T-cell (primary cell): Measurements from ENCODE around the gene CRTC2. TPM values are rescaled to one million over a fixed set of nuclear protein-coding genes. Genes with fewer than 3 reads are reported as not detected.

Experiments
- ATAC-seq, 4 experiments: fragments of 200-7000 bp in 3 of 4; fragments of 150-1000 bp in 1 of 4; cut with Tn5 transposase; replicated peaks in 1 of 4; 1 replicate in 3 of 4; 2 replicates in 1 of 4; pipeline ENCODE4 v1.10.0; 2021; ENCODE audit warnings: moderate library complexity in 3 of 4, mild to moderate bottlenecking in 2 of 4, moderate number of reproducible peaks in 1 of 4
- CTCF ChIA-PET, 2 donors: fragments of 300-600 bp; sonication (Branson Sonifier 250); formaldehyde crosslinking; loops; one replicate each; lab custom pipeline; 2022; ENCODE audit warnings: antibody characterized with exemption in 2 of 2; lab: Charles Lee
- POLR2A ChIA-PET, 2 donors: fragments of 300-600 bp; sonication (Branson Sonifier 250); formaldehyde crosslinking; loops; one replicate each; lab custom pipeline; 2022; ENCODE audit warnings: antibody characterized with exemption in 2 of 2; lab: Charles Lee
- DNase-seq, 35 experiments: peaks; one replicate each; pipeline versions ENCODE4 v3.0.0 to v3.0.0-alpha.2; 2013 to 2023
- H3K27ac ChIP-seq: one replicate; pipeline ENCODE4 v1.5.1; 2013; ENCODE audit warnings: low read length
- H3K27me3 ChIP-seq, 2 experiments: replicated peaks in 1 of 2; 1 replicate in 1 of 2; 2 replicates in 1 of 2; pipeline versions ENCODE4 v1.6.1 to v1.7.0; 2013; ENCODE audit warnings: low read length in 1 of 2, mixed read lengths in 1 of 2; ENCODE audit not compliant: control insufficient read depth in 2 of 2, insufficient read depth in 2 of 2; ENCODE audit errors: extremely low read depth in 1 of 2
- H3K36me3 ChIP-seq, 2 donors: 1 replicate in 1 of 2; 2 replicates in 1 of 2; pipeline versions ENCODE4 v1.6.1 to v1.7.0; 2013; ENCODE audit warnings: low read length in 1 of 2; ENCODE audit not compliant: control insufficient read depth in 2 of 2, insufficient read depth in 1 of 2; ENCODE audit errors: extremely low read depth in 1 of 2
- H3K4me1 ChIP-seq, 2 experiments: 1 replicate in 1 of 2; 2 replicates in 1 of 2; pipeline versions ENCODE4 v1.6.1 to v1.7.0; 2013; ENCODE audit warnings: low read length in 2 of 2, mixed read lengths in 1 of 2; ENCODE audit not compliant: insufficient read depth in 2 of 2, control insufficient read depth in 1 of 2; ENCODE audit errors: extremely low read depth in 1 of 2
- H3K4me3 ChIP-seq, 2 donors: 1 replicate in 1 of 2; 2 replicates in 1 of 2; pipeline versions ENCODE4 v1.5.1 to v1.7.0; 2013; ENCODE audit warnings: mild to moderate bottlenecking in 2 of 2, low read length in 1 of 2, moderate library complexity in 1 of 2; ENCODE audit not compliant: control insufficient read depth in 1 of 2; ENCODE audit errors: extremely low read depth in 1 of 2
- H3K9me3 ChIP-seq: 2 replicates; pipeline ENCODE4 v1.7.0; 2013
- H3K27ac Mint-ChIP-seq, 2 donors: one replicate each; pipeline ENCODE4 v1.8.0; 2020 to 2021; ENCODE audit warnings: mild to moderate bottlenecking in 2 of 2, mixed read lengths in 2 of 2
- H3K27me3 Mint-ChIP-seq, 2 donors: one replicate each; pipeline ENCODE4 v1.8.0; 2021 to 2022; ENCODE audit warnings: mixed read lengths in 2 of 2
- H3K36me3 Mint-ChIP-seq: one replicate; pipeline ENCODE4 v1.8.0; 2021; ENCODE audit warnings: mixed read lengths
- H3K4me1 Mint-ChIP-seq, 3 donors: one replicate each; pipeline ENCODE4 v1.8.0; 2020 to 2022; ENCODE audit warnings: mixed read lengths in 3 of 3, mild to moderate bottlenecking in 1 of 3
- H3K4me3 Mint-ChIP-seq, 3 donors: one replicate each; pipeline ENCODE4 v1.8.0; 2020 to 2022; ENCODE audit warnings: mild to moderate bottlenecking in 3 of 3, mixed read lengths in 3 of 3, moderate library complexity in 3 of 3
- H3K9me3 Mint-ChIP-seq, 3 donors: one replicate each; pipeline ENCODE4 v1.8.0; 2020 to 2022; ENCODE audit warnings: mixed read lengths in 3 of 3
- WGBS: methylation state at CpG from one replicate; pipeline ENCODE4 v1.1.5; 2013; ENCODE audit warnings: missing lambda C conversion rate; ENCODE audit not compliant: insufficient coverage; 5-methylcytosine and 5-hydroxymethylcytosine counted together
- total RNA-seq, 35 experiments: library from RNA in 6 of 35; stranded (reverse) in 6 of 35; fragments of 120-200 nt in 1 of 35; gene quantifications; one replicate each; pipeline versions ENCODE4 v1.2.1 to v1.2.4 and lab custom pipeline; 2013 to 2026

CRTC2 gene
- total RNA-seq, 5 donors from 2014 or later (not counting 1 experiment from before 2014, with no cell fraction given) = 108 to 153 (median 122) TPM

DNA sequence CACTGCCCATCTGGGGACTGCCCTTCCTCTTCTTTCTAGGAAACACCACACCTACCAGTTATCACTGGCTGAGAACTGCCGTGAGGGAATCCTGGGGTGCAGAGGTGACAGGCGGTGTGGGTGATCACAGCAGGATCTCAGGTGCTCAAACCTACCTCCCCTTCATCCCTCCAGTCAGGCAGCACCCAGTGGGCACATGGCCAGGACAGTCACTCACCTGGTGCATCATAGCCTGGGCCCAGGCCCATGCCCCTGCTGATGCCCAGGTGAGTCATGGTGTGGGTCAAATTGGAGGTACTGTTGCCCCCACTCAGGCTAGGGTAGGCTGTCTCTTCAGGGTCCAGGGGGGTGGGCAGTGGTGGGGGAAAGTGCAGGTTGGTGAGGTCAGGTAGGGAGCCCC lies 6.6 kb downstream of the CRTC2 start:
- DNase-seq = no peak
- Mint-ChIP-seq H3K4me3 (no peak overlapping the region), H3K27me3 (no peaks in the 10 kb centered on the region), H3K27ac (peak overlapping the region in 1 of 2 donors; percentile 48), H3K4me1 (peaks cover 31 to 46% (median 36%) of the 10 kb centered on the region in 3 donors), H3K9me3 (no peaks in the 10 kb centered on the region), H3K36me3 (peaks cover 36% of the 10 kb centered on the region)
- Histone ChIP-seq H3K27me3 (no peaks in the 10 kb centered on the region), H3K27ac (no peak overlapping the region), H3K4me1 (peaks cover 13 to 45% of the 10 kb centered on the region in 2 experiments), H3K9me3 (no peaks in the 10 kb centered on the region), H3K4me3 (no peak overlapping the region), H3K36me3 (peaks cover 19 to 76% of the 10 kb centered on the region in 2 donors)
- CTCF ChIA-PET = no interaction called here
- POLR2A ChIA-PET = no interaction called here
- no CpG with 5 or more reads among the region's 2 CpGs for WGBS
- ATAC-seq = no peak

DNA sequence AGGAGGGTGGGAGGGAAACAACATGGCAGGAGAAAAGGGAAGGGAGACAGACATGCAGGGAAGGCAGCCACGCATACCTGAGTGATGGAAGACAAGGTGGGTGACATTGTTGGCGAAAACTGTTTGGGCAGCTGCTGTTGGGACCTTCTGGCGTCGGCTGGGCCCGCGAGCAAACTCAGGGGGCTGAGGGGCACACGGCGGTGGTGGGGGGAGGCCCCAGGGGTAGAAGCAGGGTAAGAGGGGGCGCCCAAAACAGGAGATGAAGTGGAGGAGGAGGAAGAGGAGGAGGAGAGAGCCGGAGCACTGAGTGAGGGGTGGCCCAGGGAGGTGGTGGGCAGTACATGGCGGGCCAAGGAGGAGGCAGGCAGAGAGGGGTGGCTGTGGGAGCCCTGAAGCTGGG lies 7.2 kb downstream of the CRTC2 start:
- H3K27ac Mint-ChIP-seq = peak overlapping the region in 1 of 2 donors; percentile 13
- 97% methylated on average over 11 of the region's 11 CpGs for WGBS
- H3K27me3 ChIP-seq = no peaks in the 10 kb centered on the region
- CTCF ChIA-PET = no interaction called here
- DNase-seq (no peak), ATAC-seq (no peak)
- peaks cover 36% of the 10 kb centered on the region for H3K36me3 Mint-ChIP-seq
- H3K36me3 ChIP-seq = peaks cover 19 to 76% of the 10 kb centered on the region in 2 donors
- H3K4me3 Mint-ChIP-seq = no peak overlapping the region
- H3K9me3 Mint-ChIP-seq = no peaks in the 10 kb centered on the region
- POLR2A ChIA-PET = no interaction called here
- H3K4me3 ChIP-seq = no peak overlapping the region
- peaks cover 7 to 41% of the 10 kb centered on the region in 2 experiments for H3K4me1 ChIP-seq
- no peak overlapping the region for H3K27ac ChIP-seq
- H3K27me3 Mint-ChIP-seq = no peaks in the 10 kb centered on the region
- H3K9me3 ChIP-seq = no peaks in the 10 kb centered on the region
- peaks cover 25 to 42% (median 32%) of the 10 kb centered on the region in 3 donors for H3K4me1 Mint-ChIP-seq

DNA sequence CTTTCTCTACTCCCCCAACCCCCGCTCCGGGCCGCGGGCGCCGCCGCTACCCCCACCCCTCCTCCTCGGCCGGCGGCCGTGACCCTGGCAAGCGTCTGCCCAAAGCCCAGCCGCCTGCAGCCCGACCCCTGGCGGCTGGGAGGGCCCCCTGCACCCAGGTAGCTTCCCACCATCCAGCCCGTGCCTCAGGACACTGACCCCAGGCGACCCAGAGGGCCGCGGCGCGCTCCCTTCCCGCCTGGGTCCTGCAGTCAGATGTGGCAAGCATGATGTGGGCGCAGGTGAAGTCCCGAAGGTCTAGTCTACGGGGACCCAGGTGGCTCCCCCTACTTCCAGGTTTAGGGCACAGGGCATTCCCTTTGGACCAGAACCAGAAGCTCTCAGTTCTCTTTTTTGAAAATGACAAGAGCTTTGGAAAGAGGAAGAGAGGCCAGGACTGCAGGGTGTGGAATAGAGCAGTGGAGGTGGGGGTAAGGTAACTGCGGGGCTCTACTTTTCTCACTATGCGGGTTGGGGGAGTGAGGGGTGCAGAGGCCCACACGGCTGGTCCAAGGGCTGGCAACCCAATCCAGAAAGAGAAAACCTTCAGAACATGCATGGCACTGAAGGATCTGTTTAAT lies 11.7 kb downstream of the CRTC2 start, which contains the start of gene DENND4B:
Gene DENND4B, minus strand, starts transcription at position 97 of the 620 bp plus-strand sequence. CDS start 2,344 bp downstream, outside the sequence.
- Mint-ChIP-seq H3K9me3 (no peaks in the 10 kb centered on the region), H3K27me3 (no peaks in the 10 kb centered on the region), H3K27ac (peak within 1 kb of the TSS; percentile 90 to 96), H3K4me1 (peaks cover 30 to 40% (median 34%) of the 10 kb centered on the region in 3 donors), H3K4me3 (peak within 1 kb of the TSS; percentile 91 to 94 (median 92)), H3K36me3 (peaks cover 23% of the 10 kb centered on the region)
- peak within 1 kb of the TSS; percentile 70 to 83 for H3K4me3 ChIP-seq
- 3% methylated on average over 24 of the region's 28 CpGs for WGBS
- H3K4me1 ChIP-seq = peaks cover 9 to 44% of the 10 kb centered on the region in 2 experiments
- peak; percentile 33 to 83 (median 60) for DNase-seq
- H3K9me3 ChIP-seq = no peaks in the 10 kb centered on the region
- no peaks in the 10 kb centered on the region for H3K27me3 ChIP-seq
- peaks cover 16 to 67% of the 10 kb centered on the region in 2 donors for H3K36me3 ChIP-seq
- POLR2A ChIA-PET = interaction anchor here (0.5 to 2.6 kb wide), 4 partner anchors 10 to 41 kb away, joined by 3 to 10 read pairs (median 6); partner anchors contain the start of gene GATAD2B (in 1 of the 2)
- peak within 1 kb of the TSS; percentile 84 for H3K27ac ChIP-seq
- CTCF ChIA-PET = interaction anchor here (0.6 to 4.3 kb wide), 13 partner anchors 10 to 168 kb away, joined by 3 to 25 read pairs (median 6); partner anchors contain the start of genes CREB3L4 (in 1 of the 2), GATAD2B (in 1 of the 2), JTB (in 1 of the 2) and RPS27 (in 1 of the 2)
- peak; percentile 63 to 68 (median 66) for ATAC-seq

DNA sequence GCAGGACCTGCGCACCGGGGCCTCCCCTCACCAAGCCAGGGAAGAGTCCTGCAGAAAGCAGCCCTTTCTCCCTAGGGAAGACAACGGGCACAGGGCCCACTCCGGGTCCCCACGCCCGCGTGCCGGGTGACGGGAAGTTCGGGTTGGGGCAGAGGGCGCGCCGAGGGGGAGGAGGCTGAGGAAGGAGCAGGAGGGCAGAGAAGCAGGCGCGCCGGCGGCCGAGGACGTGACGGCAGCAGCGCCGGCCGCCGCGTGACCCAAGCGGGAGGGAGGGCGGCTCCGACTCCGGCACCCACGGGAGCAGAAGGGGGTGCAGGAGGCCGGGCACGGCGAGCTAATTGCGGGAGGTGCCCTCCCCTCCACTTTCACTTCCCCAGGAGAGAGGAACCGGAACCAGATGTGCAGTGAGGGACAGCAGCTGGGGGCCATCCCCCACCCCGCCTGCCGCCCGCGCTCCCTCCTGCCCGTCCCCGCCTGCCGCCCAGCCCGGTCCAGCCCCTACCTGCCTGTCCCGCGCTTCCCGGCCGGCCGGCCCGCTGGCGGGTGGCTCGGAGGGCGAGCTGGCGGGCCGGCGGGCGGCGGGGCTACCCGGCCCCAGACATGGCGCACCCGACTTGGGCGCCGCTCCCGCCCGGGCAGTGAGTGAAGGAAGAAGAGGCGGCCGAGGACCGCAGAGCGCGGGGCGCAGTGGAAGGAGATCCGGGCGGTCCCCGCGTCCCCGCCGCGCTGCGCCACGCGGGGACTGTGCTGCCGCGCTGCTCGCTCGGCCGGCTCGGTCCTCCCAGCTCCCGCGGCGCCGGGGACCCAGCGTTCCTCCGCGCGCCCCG lies 12.4 kb downstream of the CRTC2 start:
- Mint-ChIP-seq H3K4me1 (peaks cover 30 to 45% (median 34%) of the 10 kb centered on the region in 3 donors), H3K4me3 (peak overlapping the region; percentile 91 to 94 (median 92)), H3K27ac (peak overlapping the region; percentile 90 to 96), H3K9me3 (no peaks in the 10 kb centered on the region), H3K27me3 (no peaks in the 10 kb centered on the region), H3K36me3 (peaks cover 21% of the 10 kb centered on the region)
- POLR2A ChIA-PET = interaction anchor here (0.5 to 2.6 kb wide), 3 partner anchors 23 to 40 kb away, joined by 5 to 10 read pairs (median 8); partner anchors contain the start of gene GATAD2B (in 1 of the 2)
- peak; percentile 56 to 69 (median 59) for ATAC-seq
- peak; percentile 35 to 85 (median 58) for DNase-seq
- H3K27ac ChIP-seq = peak overlapping the region; percentile 84
- H3K4me3 ChIP-seq = peak overlapping the region; percentile 70 to 83
- CTCF ChIA-PET = interaction anchor here in 1 of 2 donors (0.6 to 4.3 kb wide), 11 partner anchors 11 to 141 kb away, joined by 3 to 25 read pairs (median 6); partner anchors contain the start of genes CREB3L4, CRTC2, GATAD2B and JTB
- under 1% methylated on average over 73 of the region's 95 CpGs for WGBS
- H3K27me3 ChIP-seq = no peaks in the 10 kb centered on the region
- H3K9me3 ChIP-seq = no peaks in the 10 kb centered on the region
- H3K36me3 ChIP-seq = peaks cover 16 to 67% of the 10 kb centered on the region in 2 donors
- peaks cover 9 to 50% of the 10 kb centered on the region in 2 experiments for H3K4me1 ChIP-seq

DNA sequence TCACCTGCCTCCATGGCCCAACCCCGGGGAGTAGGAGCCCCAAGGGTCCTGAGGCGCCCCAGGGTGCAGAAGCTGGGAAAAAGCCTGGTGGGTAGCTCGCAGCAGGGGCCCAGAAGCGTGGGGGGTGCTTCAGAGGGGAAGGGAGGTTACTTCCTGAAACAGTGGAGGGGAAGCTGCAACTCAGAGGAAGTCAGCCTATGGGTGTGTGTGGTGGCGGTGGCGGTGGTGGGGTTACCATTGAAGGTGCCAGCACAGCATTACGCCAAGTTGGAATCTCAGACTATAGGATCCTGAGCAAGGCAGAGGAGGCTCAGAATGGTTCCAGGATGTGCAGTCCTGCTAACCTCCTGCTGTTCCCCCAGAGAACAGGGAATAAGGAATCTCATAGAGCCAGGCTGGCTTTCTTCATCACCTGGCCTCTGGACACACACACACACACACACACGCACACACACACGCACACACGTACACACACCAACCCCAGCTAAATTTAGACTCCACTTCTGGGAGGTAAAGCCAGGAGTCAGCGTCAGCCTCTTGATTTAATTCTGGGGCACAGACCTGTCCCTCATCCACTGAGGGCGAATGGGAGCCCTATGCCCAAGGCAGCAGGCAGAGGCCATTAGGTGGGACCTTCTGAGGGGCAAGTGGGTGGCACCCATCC lies 13.1 kb downstream of the CRTC2 start:
- H3K27me3 Mint-ChIP-seq = no peaks in the 10 kb centered on the region
- DNase-seq (peak; percentile 54 to 88 (median 80)), ATAC-seq (peak; percentile 74 to 81 (median 75))
- peaks cover 19% of the 10 kb centered on the region for H3K36me3 Mint-ChIP-seq
- WGBS = 0% methylated on average over 12 of the region's 12 CpGs
- H3K4me1 Mint-ChIP-seq = peaks cover 34 to 46% (median 34%) of the 10 kb centered on the region in 3 donors
- ChIA-PET POLR2A (interaction anchor here (0.6 to 2.6 kb wide), 9 partner anchors 13 to 207 kb away, joined by 3 to 8 read pairs (median 3); partner anchors contain the start of genes CRTC2 (in 1 of the 2) and GATAD2B (in 1 of the 2)), CTCF (interaction anchor here in 1 of 2 donors (1.1 to 4.3 kb wide), 9 partner anchors 14 to 141 kb away, joined by 4 to 25 read pairs (median 7); partner anchors contain the start of genes CREB3L4, CRTC2, GATAD2B and JTB)
- Histone ChIP-seq H3K27me3 (no peaks in the 10 kb centered on the region), H3K9me3 (no peaks in the 10 kb centered on the region), H3K36me3 (peaks cover 13 to 67% of the 10 kb centered on the region in 2 donors), H3K4me1 (peaks cover 9 to 50% of the 10 kb centered on the region in 2 experiments), H3K27ac (peak overlapping the region; percentile 84), H3K4me3 (peak overlapping the region; percentile 70 to 83)
- no peaks in the 10 kb centered on the region for H3K9me3 Mint-ChIP-seq
- peak overlapping the region; percentile 90 to 96 for H3K27ac Mint-ChIP-seq
- peak overlapping the region; percentile 91 to 94 (median 92) for H3K4me3 Mint-ChIP-seq
